ENCODE measurements around the gene TEN1. TPM values are rescaled to one million over a fixed set of nuclear protein-coding genes. Genes with fewer than 3 reads are reported as not detected.
A peak's percentile ranks its signal among the peaks of the same experiment; 100 is the strongest.

TEN1 gene
- total and polyA plus RNA-seq, 2 donors, result 13.9 to 16.2 TPM

GRCh38 chr17:76018801-76019200 is 39.8 kb downstream of the TEN1 start:
- 88% methylated on average over 13 of the region's 13 CpGs for WGBS
- no peaks in the 10 kb centered on the region for H3K4me1 ChIP-seq (ENCODE audit: insufficient read depth)
- no peaks in the 10 kb centered on the region for H3K36me3 ChIP-seq (ENCODE audit: insufficient read depth)
- no peak overlapping the region for H3K4me3 ChIP-seq (ENCODE audit: low read depth, low read length)
- no peak overlapping the region for H3K27ac ChIP-seq (ENCODE audit: low read depth)
- DNase-seq (ENCODE audit: extremely low spot score), result no peak

GRCh38 chr17:76019833-76020467 is 40.9 kb downstream of the TEN1 start:
- no peak for DNase-seq (ENCODE audit: extremely low spot score)
- Histone ChIP-seq H3K4me1 (ENCODE audit: insufficient read depth) (no peaks in the 10 kb centered on the region), H3K36me3 (ENCODE audit: insufficient read depth) (no peaks in the 10 kb centered on the region), H3K27ac (ENCODE audit: low read depth) (no peak overlapping the region), H3K4me3 (ENCODE audit: low read depth, low read length) (no peak overlapping the region)
- 82% methylated on average over 6 of the region's 6 CpGs for WGBS

DNA sequence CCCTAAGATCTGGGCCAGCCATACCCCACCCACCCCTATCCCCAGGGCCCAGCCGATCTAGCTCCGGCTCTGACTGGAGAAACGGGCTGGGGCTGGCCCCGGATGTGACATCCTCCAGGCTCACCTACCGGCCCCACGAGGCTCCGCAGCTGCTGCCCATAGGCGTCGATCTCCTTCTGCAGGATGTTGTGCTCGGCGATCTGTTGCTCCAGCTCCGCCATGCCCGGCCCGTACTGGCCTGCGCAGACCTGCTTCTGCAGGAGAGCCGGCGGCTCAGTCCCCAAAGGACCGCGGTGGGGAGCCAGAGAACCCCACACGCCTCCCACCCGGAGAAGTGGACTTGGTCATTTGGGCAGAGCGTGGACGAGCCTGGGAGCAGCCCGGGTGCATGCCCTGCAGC is 43.2 kb downstream of the TEN1 start:
- Histone ChIP-seq H3K4me1 (ENCODE audit: insufficient read depth) (no peaks in the 10 kb centered on the region), H3K27ac (ENCODE audit: low read depth) (no peak overlapping the region), H3K4me3 (ENCODE audit: low read depth, low read length) (no peak overlapping the region), H3K36me3 (ENCODE audit: insufficient read depth) (no peaks in the 10 kb centered on the region)
- no peak for DNase-seq (ENCODE audit: extremely low spot score)
- WGBS, result 79% methylated on average over 24 of the region's 24 CpGs

- WGBS, result 92% methylated on average over 28 of the region's 28 CpGs
- Histone ChIP-seq H3K4me3 (ENCODE audit: low read depth, low read length) (no peak overlapping the region), H3K4me1 (ENCODE audit: insufficient read depth) (no peaks in the 10 kb centered on the region), H3K27ac (ENCODE audit: low read depth) (no peak overlapping the region), H3K36me3 (ENCODE audit: insufficient read depth) (no peaks in the 10 kb centered on the region)
- no peak for DNase-seq (ENCODE audit: extremely low spot score)
Measured at GRCh38 chr17:76022973-76023899, 44.2 kb downstream of the TEN1 start.

DNA sequence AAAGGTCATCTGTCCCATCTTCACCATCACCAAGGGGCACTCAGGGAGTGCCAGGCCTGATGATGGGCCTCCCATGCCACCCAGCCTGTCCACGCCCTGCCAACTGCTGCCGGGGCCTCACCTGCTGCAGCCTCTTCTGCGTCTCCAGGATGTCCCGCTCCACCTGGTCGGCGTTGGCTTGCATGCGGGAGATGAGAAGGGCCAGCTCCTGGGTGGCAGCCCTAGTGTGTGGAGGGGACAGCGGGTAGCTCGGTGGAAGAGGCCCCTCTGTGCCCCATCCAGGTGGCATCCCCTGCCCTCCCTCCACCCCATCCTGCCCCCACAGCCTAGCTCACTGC is 44.8 kb downstream of the TEN1 start:
- no peaks in the 10 kb centered on the region for H3K36me3 ChIP-seq (ENCODE audit: insufficient read depth)
- WGBS, result 93% methylated on average over 9 of the region's 9 CpGs
- no peak overlapping the region for H3K27ac ChIP-seq (ENCODE audit: low read depth)
- no peaks in the 10 kb centered on the region for H3K4me1 ChIP-seq (ENCODE audit: insufficient read depth)
- DNase-seq (ENCODE audit: extremely low spot score), result no peak
- no peak overlapping the region for H3K4me3 ChIP-seq (ENCODE audit: low read depth, low read length)

- H3K4me3 ChIP-seq (ENCODE audit: low read depth, low read length), result no peak overlapping the region
- no peak overlapping the region for H3K27ac ChIP-seq (ENCODE audit: low read depth)
- WGBS, result 81% methylated on average over 9 of the region's 9 CpGs
- H3K36me3 ChIP-seq (ENCODE audit: insufficient read depth), result no peaks in the 10 kb centered on the region
- no peaks in the 10 kb centered on the region for H3K4me1 ChIP-seq (ENCODE audit: insufficient read depth)
- DNase-seq (ENCODE audit: extremely low spot score), result no peak
Measured at GRCh38 chr17:76024353-76024752, 45.3 kb downstream of the TEN1 start.

- Histone ChIP-seq H3K4me1 (ENCODE audit: insufficient read depth) (no peaks in the 10 kb centered on the region), H3K4me3 (ENCODE audit: low read depth, low read length) (no peak overlapping the region), H3K27ac (ENCODE audit: low read depth) (no peak overlapping the region), H3K36me3 (ENCODE audit: insufficient read depth) (no peaks in the 10 kb centered on the region)
- 85% methylated on average over 12 of the region's 12 CpGs for WGBS
- no peak for DNase-seq (ENCODE audit: extremely low spot score)
Measured at GRCh38 chr17:76025294-76025693, 46.3 kb downstream of the TEN1 start.

DNA sequence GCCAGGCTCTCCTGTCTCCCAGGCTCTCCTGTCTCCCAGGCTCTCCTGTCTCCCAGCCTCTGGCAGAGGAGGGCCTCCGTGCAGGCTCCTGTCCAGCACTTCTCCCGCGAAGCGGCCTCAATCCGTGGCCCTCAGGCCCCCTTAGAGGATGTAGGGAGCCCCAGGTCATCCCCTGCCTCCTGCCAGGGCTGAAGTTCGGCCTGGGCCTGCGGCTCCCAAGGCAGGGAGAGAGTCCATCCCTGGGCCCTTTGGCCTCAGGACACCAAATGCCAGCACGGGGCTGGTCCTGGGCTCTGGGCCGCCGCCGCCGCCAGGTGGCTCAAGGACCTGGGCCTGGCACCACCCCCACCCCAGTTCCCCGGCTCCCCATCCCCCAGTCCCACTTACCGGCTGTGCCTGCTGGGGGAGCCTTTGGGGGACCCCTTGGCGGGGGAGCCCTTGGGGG is 47.7 kb downstream of the TEN1 start:
- Histone ChIP-seq H3K36me3 (ENCODE audit: insufficient read depth) (no peaks in the 10 kb centered on the region), H3K4me1 (ENCODE audit: insufficient read depth) (no peaks in the 10 kb centered on the region), H3K4me3 (ENCODE audit: low read depth, low read length) (peak overlapping the region; percentile 16), H3K27ac (ENCODE audit: low read depth) (peak overlapping the region; percentile 69)
- WGBS, result 64% methylated on average over 15 of the region's 15 CpGs
- DNase-seq (ENCODE audit: extremely low spot score), result no peak

GRCh38 chr17:76027159-76027839 is 48.3 kb downstream of the TEN1 start, which contains the start of gene EVPL:
EVPL (minus strand) TSS chr17:76027306; CDS start chr17:76027198, 108 bp downstream.
- WGBS, result 84% methylated on average over 24 of the region's 24 CpGs
- H3K36me3 ChIP-seq (ENCODE audit: insufficient read depth), result no peaks in the 10 kb centered on the region
- DNase-seq (ENCODE audit: extremely low spot score), result peak; percentile 59
- no peaks in the 10 kb centered on the region for H3K4me1 ChIP-seq (ENCODE audit: insufficient read depth)
- H3K4me3 ChIP-seq (ENCODE audit: low read depth, low read length), result peak within 1 kb of the TSS; percentile 16
- peak within 1 kb of the TSS; percentile 69 for H3K27ac ChIP-seq (ENCODE audit: low read depth)

- Histone ChIP-seq H3K4me3 (ENCODE audit: low read depth, low read length) (no peak overlapping the region), H3K36me3 (ENCODE audit: insufficient read depth) (no peaks in the 10 kb centered on the region), H3K4me1 (ENCODE audit: insufficient read depth) (no peaks in the 10 kb centered on the region), H3K27ac (ENCODE audit: low read depth) (no peak overlapping the region)
- DNase-seq (ENCODE audit: extremely low spot score), result no peak
- WGBS, result 87% methylated on average over 20 of the region's 20 CpGs
Measured at GRCh38 chr17:76032073-76032779, 53.2 kb downstream of the TEN1 start.

DNA sequence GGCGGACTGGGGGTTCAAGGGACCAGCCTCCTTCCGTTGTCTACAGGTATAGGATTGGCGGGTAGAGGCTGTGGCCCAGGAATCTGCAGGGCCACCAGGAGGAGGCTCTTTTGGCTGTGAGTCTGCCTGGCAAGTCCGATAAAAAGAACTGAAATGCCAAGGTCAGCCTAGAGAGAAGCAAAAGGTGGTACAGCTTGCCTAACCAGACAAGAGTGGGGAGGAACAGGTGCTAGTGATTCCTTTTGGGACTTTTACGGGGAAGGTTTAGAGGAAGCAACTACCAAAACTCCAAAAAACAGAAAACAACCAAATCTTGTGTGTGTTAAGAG is 53.7 kb downstream of the TEN1 start:
- WGBS, result 96% methylated on average over 5 of the region's 5 CpGs

DNA sequence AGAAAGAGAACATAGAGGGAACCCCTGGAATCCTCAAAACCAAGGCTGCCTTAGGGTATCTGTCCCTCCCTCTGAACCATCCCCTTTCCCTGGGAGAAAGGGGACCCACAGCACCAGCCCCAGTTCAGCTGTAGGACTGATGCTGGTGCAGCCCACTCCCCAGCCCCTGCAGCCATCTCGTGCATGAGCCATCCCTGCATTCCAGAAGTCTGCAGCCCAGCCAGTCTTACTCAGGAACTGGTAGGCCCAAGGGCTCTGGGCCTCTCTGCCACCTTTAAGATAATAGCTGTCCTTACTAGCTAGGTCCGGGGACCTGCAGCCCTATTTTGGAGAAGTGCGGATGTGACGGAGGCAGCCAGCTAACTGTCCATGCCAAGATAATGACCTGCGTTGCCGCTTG is 54.1 kb downstream of the TEN1 start:
- WGBS, result 97% methylated on average over 6 of the region's 6 CpGs

More for the DNA sequence above, 53.7 kb downstream of the TEN1 start:
- no peaks in the 10 kb centered on the region for H3K4me1 ChIP-seq (ENCODE audit: insufficient read depth)
- DNase-seq (ENCODE audit: extremely low spot score), result no peak
- H3K4me3 ChIP-seq (ENCODE audit: low read depth, low read length), result no peak overlapping the region
- no peak overlapping the region for H3K27ac ChIP-seq (ENCODE audit: low read depth)
- H3K36me3 ChIP-seq (ENCODE audit: insufficient read depth), result no peaks in the 10 kb centered on the region

More for the DNA sequence above, 54.1 kb downstream of the TEN1 start:
- no peaks in the 10 kb centered on the region for H3K36me3 ChIP-seq (ENCODE audit: insufficient read depth)
- H3K4me3 ChIP-seq (ENCODE audit: low read depth, low read length), result no peak overlapping the region
- H3K4me1 ChIP-seq (ENCODE audit: insufficient read depth), result no peaks in the 10 kb centered on the region
- no peak overlapping the region for H3K27ac ChIP-seq (ENCODE audit: low read depth)
- no peak for DNase-seq (ENCODE audit: extremely low spot score)
